ENCODE results near the gene ZC2HC1B. TPM values are rescaled to one million over a fixed set of nuclear protein-coding genes. Genes with fewer than 3 reads are reported as not detected.
A peak's percentile ranks its signal among the peaks of the same experiment; 100 is the strongest.

Gene ZC2HC1B
- total and polyA plus RNA-seq, 2 donors from 2014 or later, result not detected

GRCh38 chr6:143936778-143937667 lies 72.7 kb downstream of the ZC2HC1B start:
- intact Hi-C loops (cut with DNase I), result no loop called here
- no peak for FAIRE-seq
- H3K4me3 ChIP-seq (ENCODE audit: low read length in 3 of 3), result no peak overlapping the region

GRCh38 chr6:143937668-143937970 lies 73.3 kb downstream of the ZC2HC1B start:
- intact Hi-C loops (cut with DNase I), result no loop called here
- H3K27me3 ChIP-seq (ENCODE audit: control insufficient read depth, insufficient read depth, low read length), result no peaks in the 10 kb centered on the region
- no peak for FAIRE-seq

More at GRCh38 chr6:143936778-143937667, 72.7 kb downstream of the ZC2HC1B start:
- no peaks in the 10 kb centered on the region for H3K4me1 ChIP-seq (ENCODE audit: control insufficient read depth in 2 of 3, insufficient read depth in 2 of 3, low read depth in 1 of 3, low read length in 3 of 3)
- no peak overlapping the region for H3K9ac ChIP-seq (ENCODE audit: low read length in 3 of 3)
- H3K27ac ChIP-seq (ENCODE audit: low read depth in 2 of 2, low read length in 2 of 2), result no peak overlapping the region
- no peaks in the 10 kb centered on the region for H3K36me3 ChIP-seq (ENCODE audit: control insufficient read depth in 2 of 3, insufficient read depth in 3 of 3, low read length in 3 of 3)
- DNase-seq, result no peak
- H3K27me3 ChIP-seq (ENCODE audit: control insufficient read depth, insufficient read depth, low read length), result no peaks in the 10 kb centered on the region
- TF ChIP-seq CTCF (IDR thresholded peaks at IDR 0.05; ENCODE audit: borderline replicate concordance, extremely low read depth, insufficient read depth), result no peak
- H3K9me3 ChIP-seq (ENCODE audit: control insufficient read depth in 2 of 3, insufficient read depth in 1 of 3, low read length in 3 of 3), result no peaks in the 10 kb centered on the region

GRCh38 chr6:143939364-143939763 lies 75.1 kb downstream of the ZC2HC1B start:
- H3K4me3 ChIP-seq (ENCODE audit: low read length in 3 of 3), result no peak overlapping the region
- intact Hi-C loops (cut with DNase I), result no loop called here
- no peak for TF ChIP-seq CTCF (IDR thresholded peaks at IDR 0.05; ENCODE audit: borderline replicate concordance, extremely low read depth, insufficient read depth)
- FAIRE-seq (no peak), DNase-seq (peak in 2 of 5 donors; percentile 17 to 32)
- no peak overlapping the region for H3K9ac ChIP-seq (ENCODE audit: low read length in 3 of 3)
- no peak overlapping the region for H3K27ac ChIP-seq (ENCODE audit: low read depth in 2 of 2, low read length in 2 of 2)
- no peaks in the 10 kb centered on the region for H3K4me1 ChIP-seq (ENCODE audit: control insufficient read depth in 2 of 3, insufficient read depth in 2 of 3, low read depth in 1 of 3, low read length in 3 of 3)
- no peaks in the 10 kb centered on the region for H3K27me3 ChIP-seq (ENCODE audit: control insufficient read depth, insufficient read depth, low read length)
- H3K36me3 ChIP-seq (ENCODE audit: control insufficient read depth in 2 of 3, insufficient read depth in 3 of 3, low read length in 3 of 3), result no peaks in the 10 kb centered on the region
- H3K9me3 ChIP-seq (ENCODE audit: control insufficient read depth in 2 of 3, insufficient read depth in 1 of 3, low read length in 3 of 3), result no peaks in the 10 kb centered on the region

More at GRCh38 chr6:143937668-143937970, 73.3 kb downstream of the ZC2HC1B start:
- Histone ChIP-seq H3K9ac (ENCODE audit: low read length in 3 of 3) (no peak overlapping the region), H3K9me3 (ENCODE audit: control insufficient read depth in 2 of 3, insufficient read depth in 1 of 3, low read length in 3 of 3) (no peaks in the 10 kb centered on the region), H3K4me1 (ENCODE audit: control insufficient read depth in 2 of 3, insufficient read depth in 2 of 3, low read depth in 1 of 3, low read length in 3 of 3) (no peaks in the 10 kb centered on the region), H3K4me3 (ENCODE audit: low read length in 3 of 3) (no peak overlapping the region), H3K27ac (ENCODE audit: low read depth in 2 of 2, low read length in 2 of 2) (no peak overlapping the region), H3K36me3 (ENCODE audit: control insufficient read depth in 2 of 3, insufficient read depth in 3 of 3, low read length in 3 of 3) (no peaks in the 10 kb centered on the region)
- peak in 2 of 5 donors; percentile 19 to 51 for DNase-seq
- TF ChIP-seq CTCF (IDR thresholded peaks at IDR 0.05; ENCODE audit: borderline replicate concordance, extremely low read depth, insufficient read depth), result no peak
